HepG2 (cell line): ENCODE data around the gene CRYM. TPM values are rescaled to one million over a fixed set of nuclear protein-coding genes. Genes with fewer than 3 reads are reported as not detected.

Experiments
- NFE2 ChIP-seq: sonication (generic); formaldehyde crosslinking; IDR thresholded peaks from 2 replicates; pipeline ENCODE4 v1.4.0; 2020; ENCODE audit warnings: missing genetic modification reagents
- PBX2 ChIP-seq: IDR thresholded peaks from 2 replicates; pipeline ENCODE4 v1.6.1; 2016; ENCODE audit warnings: control low read depth
- PLRG1 ChIP-seq: fragments of 450-650 bp; conservative IDR thresholded peaks from 2 replicates; pipeline ENCODE4 v1.6.1; 2016
- TRIM22 ChIP-seq: fragments of 450-650 bp; IDR thresholded peaks from 2 replicates; pipeline ENCODE4 v1.6.1; 2017
- ZFAT ChIP-seq: sonication (generic); formaldehyde crosslinking; conservative IDR thresholded peaks from 2 replicates; pipeline ENCODE4 v1.8.1; 2023; ENCODE audit warnings: missing genetic modification reagents, inconsistent platforms
- ZFP82 ChIP-seq: sonication (generic); formaldehyde crosslinking; IDR thresholded peaks from 2 replicates; pipeline ENCODE4 v1.5.1; 2020; ENCODE audit warnings: mild to moderate bottlenecking, missing genetic modification reagents, borderline replicate concordance
- ZNF552 ChIP-seq: sonication (generic); formaldehyde crosslinking; IDR thresholded peaks from 2 replicates; pipeline ENCODE4 v1.9.0; 2022; ENCODE audit warnings: missing genetic modification reagents, mild to moderate bottlenecking, borderline replicate concordance
- ZNF724P ChIP-seq: sonication (generic); formaldehyde crosslinking; IDR thresholded peaks from 2 replicates; pipeline ENCODE4 v1.8.0; 2022; ENCODE audit warnings: missing genetic modification reagents, borderline replicate concordance
- polyA plus RNA-seq, 8 experiments: library from polyadenylated mRNA; depleted of rRNA in 3 of 8; stranded (reverse) in 7 of 8; unstranded in 1 of 8; fragments of >200 nt; fragmentation: Illumina TruSeq in 4 of 8; extraction: Trizol in 4 of 8; gene quantifications; 2 replicates each; pipeline versions ENCODE4 v1.2.1 to v1.2.3, GENCODE V29; 2011 to 2016; ENCODE audit warnings: low read depth in 4 of 8, missing spikeins in 1 of 8, mixed read lengths in 1 of 8; ENCODE audit not compliant: insufficient read depth in 1 of 8
- total RNA-seq, 5 experiments: library from RNA; depleted of rRNA; stranded (reverse); fragments of >200 nt; fragmentation: Illumina TruSeq; extraction: Trizol; gene quantifications; 2 replicates each; pipeline ENCODE4 v1.2.3, GENCODE V29; 2016; ENCODE audit warnings: low read depth in 1 of 5
- TF ChIP-seq, protein P1 (sequence below): sonication (generic); formaldehyde crosslinking; IDR thresholded peaks from 2 replicates; pipeline ENCODE4 v1.4.0; 2020; ENCODE audit warnings: missing genetic modification reagents, borderline replicate concordance
- TF ChIP-seq, protein P2 (sequence below): sonication (generic); formaldehyde crosslinking; IDR thresholded peaks from 2 replicates; pipeline ENCODE4 v1.5.1; 2020; ENCODE audit warnings: missing genetic modification reagents, mild to moderate bottlenecking, borderline replicate concordance
- TF ChIP-seq, protein P3 (sequence below): sonication (generic); formaldehyde crosslinking; IDR thresholded peaks from 2 replicates; pipeline ENCODE4 v1.9.0; 2021; ENCODE audit warnings: missing genetic modification reagents, borderline replicate concordance
- TF ChIP-seq, protein P4 (sequence below): IDR thresholded peaks from 2 replicates; pipeline ENCODE4 v1.4.0; 2020; ENCODE audit warnings: mild to moderate bottlenecking, missing genetic modification reagents

CRYM gene
- total and polyA plus RNA-seq, 2 of the 13 experiments (the other 11 are each of a cell fraction or from before 2014, with no cell fraction given), result 1.9 to 2.2 TPM

DNA sequence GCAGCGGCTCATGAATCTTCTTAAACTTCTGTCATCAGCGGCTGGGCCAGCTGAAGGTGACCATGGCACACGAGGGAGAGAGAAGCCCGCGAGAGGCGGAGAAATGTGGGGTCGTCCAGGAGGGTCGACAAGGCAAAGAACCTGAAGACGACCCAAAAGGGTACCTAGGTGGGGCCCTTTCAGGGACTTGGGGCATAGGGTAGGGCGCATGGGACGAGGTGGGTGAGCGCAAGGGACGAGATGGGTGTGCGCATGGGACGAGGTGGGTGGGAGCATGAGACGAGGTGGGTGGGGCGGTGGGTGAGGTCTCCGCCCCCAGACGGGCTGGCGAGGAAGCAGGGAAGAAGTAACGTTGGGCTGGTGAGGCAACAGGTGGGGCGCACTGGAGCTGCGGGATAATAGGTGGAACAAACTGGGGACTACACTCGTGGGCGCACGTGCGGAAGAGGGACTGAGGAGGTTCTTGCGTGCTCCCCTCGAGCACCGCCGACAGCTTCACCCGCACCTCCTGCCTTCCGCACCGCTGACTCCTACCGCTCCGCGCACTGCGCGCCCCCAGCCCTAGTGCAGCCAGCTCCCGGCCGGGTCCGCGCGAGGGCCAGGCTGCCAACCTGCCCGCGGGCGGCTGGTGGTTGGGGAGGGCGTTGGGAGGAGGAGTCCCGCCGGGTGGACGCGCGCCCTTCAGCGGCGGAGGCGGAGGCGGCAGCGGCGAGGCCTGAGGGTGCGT is 23.2 kb upstream of the CRYM start (continued):
- TF ChIP-seq, protein P1, sequence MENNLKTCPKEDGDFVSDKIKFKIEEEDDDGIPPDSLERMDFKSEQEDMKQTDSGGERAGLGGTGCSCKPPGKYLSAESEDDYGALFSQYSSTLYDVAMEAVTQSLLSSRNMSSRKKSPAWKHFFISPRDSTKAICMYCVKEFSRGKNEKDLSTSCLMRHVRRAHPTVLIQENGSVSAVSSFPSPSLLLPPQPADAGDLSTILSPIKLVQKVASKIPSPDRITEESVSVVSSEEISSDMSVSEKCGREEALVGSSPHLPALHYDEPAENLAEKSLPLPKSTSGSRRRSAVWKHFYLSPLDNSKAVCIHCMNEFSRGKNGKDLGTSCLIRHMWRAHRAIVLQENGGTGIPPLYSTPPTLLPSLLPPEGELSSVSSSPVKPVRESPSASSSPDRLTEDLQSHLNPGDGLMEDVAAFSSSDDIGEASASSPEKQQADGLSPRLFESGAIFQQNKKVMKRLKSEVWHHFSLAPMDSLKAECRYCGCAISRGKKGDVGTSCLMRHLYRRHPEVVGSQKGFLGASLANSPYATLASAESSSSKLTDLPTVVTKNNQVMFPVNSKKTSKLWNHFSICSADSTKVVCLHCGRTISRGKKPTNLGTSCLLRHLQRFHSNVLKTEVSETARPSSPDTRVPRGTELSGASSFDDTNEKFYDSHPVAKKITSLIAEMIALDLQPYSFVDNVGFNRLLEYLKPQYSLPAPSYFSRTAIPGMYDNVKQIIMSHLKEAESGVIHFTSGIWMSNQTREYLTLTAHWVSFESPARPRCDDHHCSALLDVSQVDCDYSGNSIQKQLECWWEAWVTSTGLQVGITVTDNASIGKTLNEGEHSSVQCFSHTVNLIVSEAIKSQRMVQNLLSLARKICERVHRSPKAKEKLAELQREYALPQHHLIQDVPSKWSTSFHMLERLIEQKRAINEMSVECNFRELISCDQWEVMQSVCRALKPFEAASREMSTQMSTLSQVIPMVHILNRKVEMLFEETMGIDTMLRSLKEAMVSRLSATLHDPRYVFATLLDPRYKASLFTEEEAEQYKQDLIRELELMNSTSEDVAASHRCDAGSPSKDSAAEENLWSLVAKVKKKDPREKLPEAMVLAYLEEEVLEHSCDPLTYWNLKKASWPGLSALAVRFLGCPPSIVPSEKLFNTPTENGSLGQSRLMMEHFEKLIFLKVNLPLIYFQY (CRISPR knock-in tag), result no peak
- TF ChIP-seq, protein P2, sequence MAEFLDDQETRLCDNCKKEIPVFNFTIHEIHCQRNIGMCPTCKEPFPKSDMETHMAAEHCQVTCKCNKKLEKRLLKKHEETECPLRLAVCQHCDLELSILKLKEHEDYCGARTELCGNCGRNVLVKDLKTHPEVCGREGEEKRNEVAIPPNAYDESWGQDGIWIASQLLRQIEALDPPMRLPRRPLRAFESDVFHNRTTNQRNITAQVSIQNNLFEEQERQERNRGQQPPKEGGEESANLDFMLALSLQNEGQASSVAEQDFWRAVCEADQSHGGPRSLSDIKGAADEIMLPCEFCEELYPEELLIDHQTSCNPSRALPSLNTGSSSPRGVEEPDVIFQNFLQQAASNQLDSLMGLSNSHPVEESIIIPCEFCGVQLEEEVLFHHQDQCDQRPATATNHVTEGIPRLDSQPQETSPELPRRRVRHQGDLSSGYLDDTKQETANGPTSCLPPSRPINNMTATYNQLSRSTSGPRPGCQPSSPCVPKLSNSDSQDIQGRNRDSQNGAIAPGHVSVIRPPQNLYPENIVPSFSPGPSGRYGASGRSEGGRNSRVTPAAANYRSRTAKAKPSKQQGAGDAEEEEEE (CRISPR knock-in tag), result no peak
- TF ChIP-seq ZFP82 (CRISPR knock-in tag), result peak; percentile 98; the same call in 1 of the 2 replicates
- no peak for TF ChIP-seq TRIM22
- 0 out of 2 replicates have a peak, but pooled peaks have one; percentile 85 for TF ChIP-seq ZFAT (CRISPR knock-in tag)
- no peak for TF ChIP-seq PBX2 (CRISPR knock-in tag)
- TF ChIP-seq, protein P3, sequence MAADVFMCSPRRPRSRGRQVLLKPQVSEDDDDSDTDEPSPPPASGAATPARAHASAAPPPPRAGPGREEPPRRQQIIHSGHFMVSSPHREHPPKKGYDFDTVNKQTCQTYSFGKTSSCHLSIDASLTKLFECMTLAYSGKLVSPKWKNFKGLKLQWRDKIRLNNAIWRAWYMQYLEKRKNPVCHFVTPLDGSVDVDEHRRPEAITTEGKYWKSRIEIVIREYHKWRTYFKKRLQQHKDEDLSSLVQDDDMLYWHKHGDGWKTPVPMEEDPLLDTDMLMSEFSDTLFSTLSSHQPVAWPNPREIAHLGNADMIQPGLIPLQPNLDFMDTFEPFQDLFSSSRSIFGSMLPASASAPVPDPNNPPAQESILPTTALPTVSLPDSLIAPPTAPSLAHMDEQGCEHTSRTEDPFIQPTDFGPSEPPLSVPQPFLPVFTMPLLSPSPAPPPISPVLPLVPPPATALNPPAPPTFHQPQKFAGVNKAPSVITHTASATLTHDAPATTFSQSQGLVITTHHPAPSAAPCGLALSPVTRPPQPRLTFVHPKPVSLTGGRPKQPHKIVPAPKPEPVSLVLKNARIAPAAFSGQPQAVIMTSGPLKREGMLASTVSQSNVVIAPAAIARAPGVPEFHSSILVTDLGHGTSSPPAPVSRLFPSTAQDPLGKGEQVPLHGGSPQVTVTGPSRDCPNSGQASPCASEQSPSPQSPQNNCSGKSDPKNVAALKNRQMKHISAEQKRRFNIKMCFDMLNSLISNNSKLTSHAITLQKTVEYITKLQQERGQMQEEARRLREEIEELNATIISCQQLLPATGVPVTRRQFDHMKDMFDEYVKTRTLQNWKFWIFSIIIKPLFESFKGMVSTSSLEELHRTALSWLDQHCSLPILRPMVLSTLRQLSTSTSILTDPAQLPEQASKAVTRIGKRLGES, result no peak
- peak; percentile 75; the same call in 1 of the 2 replicates for TF ChIP-seq ZNF724P (CRISPR knock-in tag)
- peak; percentile 40; the same call in 1 of the 2 replicates for TF ChIP-seq ZNF552 (CRISPR knock-in tag)
- 0 out of 2 replicates have a peak, but pooled peaks have one; percentile 15 for TF ChIP-seq NFE2
- TF ChIP-seq, protein P4, sequence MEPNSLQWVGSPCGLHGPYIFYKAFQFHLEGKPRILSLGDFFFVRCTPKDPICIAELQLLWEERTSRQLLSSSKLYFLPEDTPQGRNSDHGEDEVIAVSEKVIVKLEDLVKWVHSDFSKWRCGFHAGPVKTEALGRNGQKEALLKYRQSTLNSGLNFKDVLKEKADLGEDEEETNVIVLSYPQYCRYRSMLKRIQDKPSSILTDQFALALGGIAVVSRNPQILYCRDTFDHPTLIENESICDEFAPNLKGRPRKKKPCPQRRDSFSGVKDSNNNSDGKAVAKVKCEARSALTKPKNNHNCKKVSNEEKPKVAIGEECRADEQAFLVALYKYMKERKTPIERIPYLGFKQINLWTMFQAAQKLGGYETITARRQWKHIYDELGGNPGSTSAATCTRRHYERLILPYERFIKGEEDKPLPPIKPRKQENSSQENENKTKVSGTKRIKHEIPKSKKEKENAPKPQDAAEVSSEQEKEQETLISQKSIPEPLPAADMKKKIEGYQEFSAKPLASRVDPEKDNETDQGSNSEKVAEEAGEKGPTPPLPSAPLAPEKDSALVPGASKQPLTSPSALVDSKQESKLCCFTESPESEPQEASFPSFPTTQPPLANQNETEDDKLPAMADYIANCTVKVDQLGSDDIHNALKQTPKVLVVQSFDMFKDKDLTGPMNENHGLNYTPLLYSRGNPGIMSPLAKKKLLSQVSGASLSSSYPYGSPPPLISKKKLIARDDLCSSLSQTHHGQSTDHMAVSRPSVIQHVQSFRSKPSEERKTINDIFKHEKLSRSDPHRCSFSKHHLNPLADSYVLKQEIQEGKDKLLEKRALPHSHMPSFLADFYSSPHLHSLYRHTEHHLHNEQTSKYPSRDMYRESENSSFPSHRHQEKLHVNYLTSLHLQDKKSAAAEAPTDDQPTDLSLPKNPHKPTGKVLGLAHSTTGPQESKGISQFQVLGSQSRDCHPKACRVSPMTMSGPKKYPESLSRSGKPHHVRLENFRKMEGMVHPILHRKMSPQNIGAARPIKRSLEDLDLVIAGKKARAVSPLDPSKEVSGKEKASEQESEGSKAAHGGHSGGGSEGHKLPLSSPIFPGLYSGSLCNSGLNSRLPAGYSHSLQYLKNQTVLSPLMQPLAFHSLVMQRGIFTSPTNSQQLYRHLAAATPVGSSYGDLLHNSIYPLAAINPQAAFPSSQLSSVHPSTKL, result peak; percentile 83
- TF ChIP-seq PLRG1, result no peak
